ENCODE data around the gene ASTN2. TPM values are rescaled to one million over a fixed set of nuclear protein-coding genes. Genes with fewer than 3 reads are reported as not detected.
"Not testable (repeated sequence)": the region's sequence is repeated elsewhere in the genome, so short reads cannot be mapped to it uniquely, and the experiment has no call there.

ASTN2 gene
- total and polyA plus RNA-seq, 2 experiments from 2014 or later, result 5.6 to 7.7 TPM

GRCh38 chr9:116837018-116837989, 577.6 kb downstream of the ASTN2 start:
- H3K9me3 ChIP-seq (ENCODE audit: low read depth), result no peaks in the 10 kb centered on the region
- H3K27ac ChIP-seq, result no peak overlapping the region
- no peaks in the 10 kb centered on the region for H3K36me3 ChIP-seq
- no peak overlapping the region for H3K4me3 ChIP-seq
- H3K27me3 ChIP-seq, result no peaks in the 10 kb centered on the region
- no peak for DNase-seq (ENCODE audit: low read depth in 1 of 2, low spot score in 1 of 2)
- no peaks in the 10 kb centered on the region for H3K4me1 ChIP-seq (ENCODE audit: low read depth)
- no peak for TF ChIP-seq CTCF (IDR thresholded peaks at IDR 0.05; ENCODE audit: low read depth, low read length)

- not testable (repeated sequence) for H3K9me3 ChIP-seq (ENCODE audit: low read depth); H3K4me3 ChIP-seq
These were observed 584.5 kb downstream of the ASTN2 start for GRCh38 chr9:116830321-116830720.

GRCh38 chr9:116821633-116822229, 593.1 kb downstream of the ASTN2 start:
- no peak overlapping the region for H3K27ac ChIP-seq
- no peaks in the 10 kb centered on the region for H3K27me3 ChIP-seq
- no peak for DNase-seq (ENCODE audit: low read depth in 1 of 2, low spot score in 1 of 2)
- no peak overlapping the region for H3K4me3 ChIP-seq
- H3K36me3 ChIP-seq, result no peaks in the 10 kb centered on the region
- H3K9me3 ChIP-seq (ENCODE audit: low read depth), result no peaks in the 10 kb centered on the region
- no peak for TF ChIP-seq CTCF (IDR thresholded peaks at IDR 0.05; ENCODE audit: low read depth, low read length)
- H3K4me1 ChIP-seq (ENCODE audit: low read depth), result no peaks in the 10 kb centered on the region

More at GRCh38 chr9:116830321-116830720, 584.5 kb downstream of the ASTN2 start:
- H3K36me3 ChIP-seq; DNase-seq (ENCODE audit: low read depth in 1 of 2, low spot score in 1 of 2); H3K4me1 ChIP-seq (ENCODE audit: low read depth); H3K27me3 ChIP-seq; H3K27ac ChIP-seq: not testable (repeated sequence)

GRCh38 chr9:116819116-116819515, 595.7 kb downstream of the ASTN2 start:
- no peaks in the 10 kb centered on the region for H3K9me3 ChIP-seq (ENCODE audit: low read depth)
- no peak overlapping the region for H3K27ac ChIP-seq

GRCh38 chr9:116817762-116818161, 597.1 kb downstream of the ASTN2 start:
- TF ChIP-seq CTCF (IDR thresholded peaks at IDR 0.05; ENCODE audit: low read depth, low read length), result no peak
- H3K36me3 ChIP-seq, result no peaks in the 10 kb centered on the region
- no peak overlapping the region for H3K4me3 ChIP-seq
- no peaks in the 10 kb centered on the region for H3K9me3 ChIP-seq (ENCODE audit: low read depth)
- H3K27ac ChIP-seq, result no peak overlapping the region
- no peak for DNase-seq (ENCODE audit: low read depth in 1 of 2, low spot score in 1 of 2)
- H3K27me3 ChIP-seq, result no peaks in the 10 kb centered on the region
- no peaks in the 10 kb centered on the region for H3K4me1 ChIP-seq (ENCODE audit: low read depth)

More at GRCh38 chr9:116819116-116819515, 595.7 kb downstream of the ASTN2 start:
- Histone ChIP-seq H3K4me3 (no peak overlapping the region), H3K27me3 (no peaks in the 10 kb centered on the region), H3K4me1 (ENCODE audit: low read depth) (no peaks in the 10 kb centered on the region), H3K36me3 (no peaks in the 10 kb centered on the region)
- DNase-seq (ENCODE audit: low read depth in 1 of 2, low spot score in 1 of 2), result no peak
- TF ChIP-seq CTCF (IDR thresholded peaks at IDR 0.05; ENCODE audit: low read depth, low read length), result no peak

GRCh38 chr9:116816484-116816883, 598.4 kb downstream of the ASTN2 start:
- no peaks in the 10 kb centered on the region for H3K36me3 ChIP-seq
- H3K27me3 ChIP-seq, result no peaks in the 10 kb centered on the region
- H3K4me3 ChIP-seq, result no peak overlapping the region
- no peak for DNase-seq (ENCODE audit: low read depth in 1 of 2, low spot score in 1 of 2)
- no peaks in the 10 kb centered on the region for H3K9me3 ChIP-seq (ENCODE audit: low read depth)
- no peaks in the 10 kb centered on the region for H3K4me1 ChIP-seq (ENCODE audit: low read depth)
- H3K27ac ChIP-seq, result no peak overlapping the region
- no peak for TF ChIP-seq CTCF (IDR thresholded peaks at IDR 0.05; ENCODE audit: low read depth, low read length)
